NCI-H2227 (cell line): ENCODE results near the gene HOXA2.
A peak's percentile ranks its signal among the peaks of the same experiment; 100 is the strongest.

Experiments
- DNase-seq: peaks from one replicate; lab custom pipeline; 2025; ENCODE audit not compliant: unreplicated experiment; lab: John Stamatoyannopoulos, UW

Gene HOXA2

GRCh38 chr7:27141923-27142579, 39.6 kb upstream of the HOXA2 start:
- no peak for DNase-seq

- DNase-seq, result no peak
Observed at GRCh38 chr7:27141137-27141922, 38.8 kb upstream of the HOXA2 start.

GRCh38 chr7:27140126-27140857, 37.8 kb upstream of the HOXA2 start:
- no peak for DNase-seq

- no peak for DNase-seq
Observed at GRCh38 chr7:27139334-27140125, 37.0 kb upstream of the HOXA2 start.

- no peak for DNase-seq
Observed at GRCh38 chr7:27138985-27139333, 36.5 kb upstream of the HOXA2 start.

GRCh38 chr7:27138472-27138871, 36.0 kb upstream of the HOXA2 start:
- no peak for DNase-seq

- DNase-seq, result no peak
Observed at GRCh38 chr7:27137640-27138315, 35.3 kb upstream of the HOXA2 start.

GRCh38 chr7:27134392-27134791, 31.9 kb upstream of the HOXA2 start:
- no peak for DNase-seq

GRCh38 chr7:27133409-27134231, 31.1 kb upstream of the HOXA2 start:
- no peak for DNase-seq

- DNase-seq, result no peak
Observed at GRCh38 chr7:27132978-27133377, 30.5 kb upstream of the HOXA2 start.

- no peak for DNase-seq
Observed at GRCh38 chr7:27132214-27132613, 29.7 kb upstream of the HOXA2 start.

GRCh38 chr7:27131390-27131819, 28.9 kb upstream of the HOXA2 start:
- no peak for DNase-seq

- DNase-seq, result peak; percentile 82
Observed at GRCh38 chr7:27130540-27131389, 28.3 kb upstream of the HOXA2 start, which contains the start of gene HOXA4. HOXA4 (minus strand) TSS chr7:27130757; CDS start chr7:27130733, 24 bp downstream.

- no peak for DNase-seq
Observed at GRCh38 chr7:27129729-27130539, 27.5 kb upstream of the HOXA2 start.

- no peak for DNase-seq
Observed at GRCh38 chr7:27128776-27129728, 26.6 kb upstream of the HOXA2 start.

GRCh38 chr7:27128034-27128433, 25.6 kb upstream of the HOXA2 start:
- DNase-seq, result no peak
